SK-N-SH treated with all-trans-retinoic acid at 6 μM for 48 hours (cell line): ENCODE data around the gene GOLGA3.

Source experiments
- ARNTL ChIP-seq: fragments of 450-650 bp; formaldehyde crosslinking; IDR thresholded peaks from 2 replicates; pipeline ENCODE4 v1.5.0; 2020; ENCODE audit warnings: low read depth, mild to moderate bottlenecking, moderate library complexity, borderline replicate concordance
- SNAI2 ChIP-seq: fragments of 250-450 bp; sonication (Bioruptor Pico); IDR thresholded peaks from 2 replicates; pipeline ENCODE4 v1.5.0; 2020; ENCODE audit warnings: mild to moderate bottlenecking, moderate library complexity
- ZC3H10 ChIP-seq: fragments of 250-450 bp; sonication (Bioruptor Pico); IDR thresholded peaks from 2 replicates; pipeline ENCODE4 v1.5.1; 2021; ENCODE audit warnings: mild to moderate bottlenecking, moderate library complexity
- TF ChIP-seq, protein P1 (sequence below): fragments of 250-450 bp; sonication (Bioruptor Pico); IDR thresholded peaks from 2 replicates; pipeline ENCODE4 v1.8.0; 2020; ENCODE audit warnings: mild to moderate bottlenecking, moderate library complexity, borderline replicate concordance
- TF ChIP-seq, protein P2 (sequence below): fragments of 250-450 bp; sonication (Bioruptor Pico); IDR thresholded peaks from 2 replicates; pipeline ENCODE4 v1.5.1; 2021; ENCODE audit warnings: mild to moderate bottlenecking, moderate library complexity

DNA sequence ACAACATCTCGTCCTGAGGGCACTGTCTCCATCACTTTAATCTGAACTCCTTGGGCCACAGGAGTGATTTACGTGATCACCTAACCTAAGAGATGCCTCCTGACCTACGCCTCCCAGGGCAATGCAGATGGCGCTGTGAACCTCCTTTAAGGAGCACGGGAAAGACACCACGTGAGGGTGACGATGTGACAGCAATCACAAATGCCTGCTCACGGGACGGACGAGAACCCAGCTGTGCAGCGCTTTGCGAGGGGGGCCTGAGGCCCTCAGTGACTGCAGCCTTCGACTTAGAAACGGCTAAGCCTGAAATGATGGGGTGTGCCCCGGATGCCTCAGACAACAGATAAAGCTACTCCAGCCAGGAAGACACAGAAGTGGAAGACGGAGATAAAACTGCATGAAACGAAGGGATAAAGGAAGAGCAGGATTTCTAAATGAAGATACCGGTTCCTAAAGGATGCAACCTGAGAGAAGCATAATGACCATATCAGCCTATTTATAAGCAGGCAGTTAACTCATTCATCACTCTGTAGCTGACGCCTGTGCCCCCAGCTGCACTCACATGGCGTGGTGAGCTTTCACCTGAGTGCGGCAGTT, 13.9 kb upstream of the GOLGA3 start:
- TF ChIP-seq, protein P1, sequence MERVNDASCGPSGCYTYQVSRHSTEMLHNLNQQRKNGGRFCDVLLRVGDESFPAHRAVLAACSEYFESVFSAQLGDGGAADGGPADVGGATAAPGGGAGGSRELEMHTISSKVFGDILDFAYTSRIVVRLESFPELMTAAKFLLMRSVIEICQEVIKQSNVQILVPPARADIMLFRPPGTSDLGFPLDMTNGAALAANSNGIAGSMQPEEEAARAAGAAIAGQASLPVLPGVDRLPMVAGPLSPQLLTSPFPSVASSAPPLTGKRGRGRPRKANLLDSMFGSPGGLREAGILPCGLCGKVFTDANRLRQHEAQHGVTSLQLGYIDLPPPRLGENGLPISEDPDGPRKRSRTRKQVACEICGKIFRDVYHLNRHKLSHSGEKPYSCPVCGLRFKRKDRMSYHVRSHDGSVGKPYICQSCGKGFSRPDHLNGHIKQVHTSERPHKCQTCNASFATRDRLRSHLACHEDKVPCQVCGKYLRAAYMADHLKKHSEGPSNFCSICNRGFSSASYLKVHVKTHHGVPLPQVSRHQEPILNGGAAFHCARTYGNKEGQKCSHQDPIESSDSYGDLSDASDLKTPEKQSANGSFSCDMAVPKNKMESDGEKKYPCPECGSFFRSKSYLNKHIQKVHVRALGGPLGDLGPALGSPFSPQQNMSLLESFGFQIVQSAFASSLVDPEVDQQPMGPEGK = no peak
- TF ChIP-seq ZC3H10 (no peak), SNAI2 (CRISPR knock-in tag) (no peak), ARNTL (CRISPR knock-in tag) (no peak)
- TF ChIP-seq, protein P2, sequence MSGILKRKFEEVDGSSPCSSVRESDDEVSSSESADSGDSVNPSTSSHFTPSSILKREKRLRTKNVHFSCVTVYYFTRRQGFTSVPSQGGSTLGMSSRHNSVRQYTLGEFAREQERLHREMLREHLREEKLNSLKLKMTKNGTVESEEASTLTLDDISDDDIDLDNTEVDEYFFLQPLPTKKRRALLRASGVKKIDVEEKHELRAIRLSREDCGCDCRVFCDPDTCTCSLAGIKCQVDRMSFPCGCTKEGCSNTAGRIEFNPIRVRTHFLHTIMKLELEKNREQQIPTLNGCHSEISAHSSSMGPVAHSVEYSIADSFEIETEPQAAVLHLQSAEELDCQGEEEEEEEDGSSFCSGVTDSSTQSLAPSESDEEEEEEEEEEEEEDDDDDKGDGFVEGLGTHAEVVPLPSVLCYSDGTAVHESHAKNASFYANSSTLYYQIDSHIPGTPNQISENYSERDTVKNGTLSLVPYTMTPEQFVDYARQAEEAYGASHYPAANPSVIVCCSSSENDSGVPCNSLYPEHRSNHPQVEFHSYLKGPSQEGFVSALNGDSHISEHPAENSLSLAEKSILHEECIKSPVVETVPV (CRISPR knock-in tag) = no peak
